GM10248 (cell line): ENCODE measurements around the gene TWNK.

Experiments used
- CTCF ChIA-PET: fragments of 300-600 bp; sonication (Branson Sonifier 250); formaldehyde crosslinking; extraction: SDS; loops from one replicate; lab custom pipeline; 2021; ENCODE audit warnings: antibody characterized with exemption; lab: Yijun Ruan, JAX
- POLR2A ChIA-PET: fragments of 350-650 bp; sonication (Branson Sonifier 250); formaldehyde crosslinking; extraction: SDS; loops from one replicate; lab custom pipeline; 2020; ENCODE audit warnings: antibody characterized with exemption; lab: Yijun Ruan, JAX
- DNase-seq: peaks from one replicate; pipeline ENCODE4 v3.0.0; 2012; ENCODE audit errors: extremely low spot score
- TF ChIP-seq, protein P1 (sequence below): IDR thresholded peaks from 2 replicates; pipeline ENCODE4 v1.5.1; 2012; ENCODE audit warnings: mild to moderate bottlenecking, low read depth; ENCODE audit errors: extremely low read depth, missing control alignments, control extremely low read depth

The TWNK gene

DNA sequence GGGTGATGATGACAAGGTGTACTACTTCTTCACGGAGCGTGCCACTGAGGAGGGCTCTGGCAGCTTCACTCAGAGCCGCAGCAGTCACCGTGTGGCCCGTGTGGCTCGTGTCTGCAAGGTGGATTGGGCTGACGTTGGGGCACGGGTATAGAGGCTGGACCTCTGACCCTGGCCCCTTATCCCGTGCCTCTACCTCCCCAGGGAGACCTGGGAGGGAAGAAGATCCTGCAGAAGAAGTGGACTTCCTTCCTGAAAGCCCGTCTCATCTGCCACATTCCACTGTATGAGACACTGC lies 8.5 kb upstream of the TWNK start:
- CTCF ChIA-PET, result interaction anchor here (2.4 kb wide), 1 partner anchor 21 kb away, joined by 6 read pairs; the partner anchor contains the start of gene LZTS2

DNA sequence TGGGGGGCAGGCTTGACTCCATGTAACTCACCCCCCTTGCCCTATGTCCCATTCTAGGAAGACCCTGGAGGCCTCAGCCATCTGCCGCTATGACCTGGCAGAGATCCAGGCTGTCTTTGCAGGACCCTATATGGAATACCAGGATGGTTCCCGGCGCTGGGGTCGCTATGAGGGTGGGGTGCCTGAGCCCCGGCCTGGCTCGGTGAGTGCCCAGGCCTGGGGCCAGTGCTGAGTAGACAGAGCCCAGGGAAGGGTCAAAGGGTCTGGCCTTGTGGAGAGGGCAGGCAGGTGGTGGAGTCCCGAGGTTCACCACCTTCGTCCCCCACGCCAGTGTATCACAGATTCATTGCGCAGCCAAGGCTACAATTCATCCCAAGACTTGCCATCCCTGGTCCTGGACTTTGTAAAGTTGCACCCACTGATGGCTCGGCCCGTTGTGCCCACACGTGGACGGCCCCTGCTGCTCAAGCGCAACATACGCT lies 7.5 kb upstream of the TWNK start:
- DNase-seq, result no peak
- ChIA-PET POLR2A (no interaction called here), CTCF (interaction anchor here (1.2 to 2.4 kb wide), 2 partner anchors 14 to 20 kb away, joined by 4 to 6 read pairs; partner anchors contain the start of gene LZTS2)
- TF ChIP-seq, protein P1, sequence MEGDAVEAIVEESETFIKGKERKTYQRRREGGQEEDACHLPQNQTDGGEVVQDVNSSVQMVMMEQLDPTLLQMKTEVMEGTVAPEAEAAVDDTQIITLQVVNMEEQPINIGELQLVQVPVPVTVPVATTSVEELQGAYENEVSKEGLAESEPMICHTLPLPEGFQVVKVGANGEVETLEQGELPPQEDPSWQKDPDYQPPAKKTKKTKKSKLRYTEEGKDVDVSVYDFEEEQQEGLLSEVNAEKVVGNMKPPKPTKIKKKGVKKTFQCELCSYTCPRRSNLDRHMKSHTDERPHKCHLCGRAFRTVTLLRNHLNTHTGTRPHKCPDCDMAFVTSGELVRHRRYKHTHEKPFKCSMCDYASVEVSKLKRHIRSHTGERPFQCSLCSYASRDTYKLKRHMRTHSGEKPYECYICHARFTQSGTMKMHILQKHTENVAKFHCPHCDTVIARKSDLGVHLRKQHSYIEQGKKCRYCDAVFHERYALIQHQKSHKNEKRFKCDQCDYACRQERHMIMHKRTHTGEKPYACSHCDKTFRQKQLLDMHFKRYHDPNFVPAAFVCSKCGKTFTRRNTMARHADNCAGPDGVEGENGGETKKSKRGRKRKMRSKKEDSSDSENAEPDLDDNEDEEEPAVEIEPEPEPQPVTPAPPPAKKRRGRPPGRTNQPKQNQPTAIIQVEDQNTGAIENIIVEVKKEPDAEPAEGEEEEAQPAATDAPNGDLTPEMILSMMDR, result no peak

More for the DNA sequence above, 8.5 kb upstream of the TWNK start:
- no peak for DNase-seq
- POLR2A ChIA-PET, result no interaction called here
- TF ChIP-seq, protein P1, result no peak

DNA sequence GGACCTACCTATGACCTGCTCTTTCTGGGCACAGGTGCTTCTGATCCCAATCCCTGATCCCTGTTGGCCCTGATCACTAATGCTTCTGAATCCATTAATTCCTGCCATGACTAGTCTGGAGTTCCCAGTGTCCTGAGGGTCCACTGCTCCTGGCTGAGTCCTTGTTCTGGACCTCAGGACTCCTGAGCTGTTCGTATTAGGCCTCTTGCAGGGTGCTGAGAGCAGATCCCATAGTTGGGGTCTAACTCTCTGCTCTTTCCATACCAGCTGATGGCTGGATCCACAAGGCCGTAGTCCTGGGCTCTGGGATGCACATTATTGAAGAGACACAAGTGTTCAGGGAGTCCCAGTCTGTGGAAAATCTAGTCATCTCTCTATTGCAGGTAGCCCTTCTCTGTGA lies 7.0 kb upstream of the TWNK start:
- POLR2A ChIA-PET, result no interaction called here
- CTCF ChIA-PET, result interaction anchor here (0.8 to 11.3 kb wide), 3 partner anchors 12 to 17 kb away, joined by 3 to 94 read pairs (median 4); partner anchors contain the start of gene LZTS2

DNA sequence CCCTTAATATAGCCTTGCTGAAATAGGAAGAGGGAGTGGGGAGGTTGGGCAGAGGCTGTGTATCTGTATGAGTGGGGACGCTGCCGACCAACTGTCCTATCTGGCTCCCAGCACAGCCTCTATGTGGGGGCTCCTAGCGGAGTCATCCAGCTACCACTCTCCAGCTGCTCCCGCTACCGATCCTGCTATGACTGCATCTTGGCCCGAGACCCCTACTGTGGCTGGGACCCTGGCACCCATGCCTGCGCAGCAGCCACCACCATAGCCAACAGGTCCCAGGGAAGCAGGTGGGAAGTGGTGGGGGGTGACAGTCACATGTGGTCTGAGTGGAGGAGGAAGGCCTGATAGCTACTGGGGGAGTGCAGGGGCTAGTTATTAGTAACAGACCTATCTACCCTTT lies 6.6 kb upstream of the TWNK start:
- TF ChIP-seq, protein P1, result no peak
- DNase-seq, result no peak
- CTCF ChIA-PET, result interaction anchor here (0.8 to 11.3 kb wide), 5 partner anchors 11 to 33 kb away, joined by 3 to 94 read pairs (median 4); partner anchors contain the start of gene LZTS2
- POLR2A ChIA-PET, result no interaction called here

More for the DNA sequence above, 7.0 kb upstream of the TWNK start:
- TF ChIP-seq, protein P1, result no peak
- DNase-seq, result no peak

DNA sequence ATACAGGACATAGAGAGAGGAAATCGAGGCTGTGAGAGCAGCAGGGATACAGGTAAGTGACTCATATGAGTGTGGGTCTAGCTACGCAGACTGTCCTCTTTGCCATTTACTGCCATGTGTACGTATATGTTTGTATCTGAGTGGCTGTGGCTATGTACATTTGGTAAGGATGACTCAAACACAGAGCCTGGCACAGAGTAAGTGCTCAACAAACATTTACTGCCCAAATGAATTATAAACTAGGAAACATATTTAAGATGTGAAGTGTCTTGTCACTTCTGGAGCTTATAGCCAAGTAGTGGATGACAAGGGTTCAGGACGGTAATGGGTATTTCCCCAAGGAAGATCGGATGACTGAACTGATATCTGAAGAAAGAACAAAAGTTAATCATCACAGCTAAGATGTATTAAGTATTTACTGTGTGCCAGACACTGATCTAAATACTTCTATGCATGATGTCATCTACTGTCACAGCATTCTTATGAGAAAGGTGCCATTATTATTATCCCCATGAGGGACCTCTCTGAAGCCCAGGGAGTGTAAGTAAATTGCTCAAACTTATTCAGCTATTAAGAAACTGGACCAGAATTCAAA lies 6.1 kb upstream of the TWNK start:
- TF ChIP-seq, protein P1, result no peak
- CTCF ChIA-PET, result interaction anchor here (0.8 to 11.3 kb wide), 5 partner anchors 10 to 33 kb away, joined by 3 to 94 read pairs (median 4); partner anchors contain the start of gene LZTS2
- no peak for DNase-seq
- POLR2A ChIA-PET, result interaction anchor here (0.7 kb wide), 1 partner anchor 595 kb away, joined by 4 read pairs; no protein-coding TSS in a partner anchor

DNA sequence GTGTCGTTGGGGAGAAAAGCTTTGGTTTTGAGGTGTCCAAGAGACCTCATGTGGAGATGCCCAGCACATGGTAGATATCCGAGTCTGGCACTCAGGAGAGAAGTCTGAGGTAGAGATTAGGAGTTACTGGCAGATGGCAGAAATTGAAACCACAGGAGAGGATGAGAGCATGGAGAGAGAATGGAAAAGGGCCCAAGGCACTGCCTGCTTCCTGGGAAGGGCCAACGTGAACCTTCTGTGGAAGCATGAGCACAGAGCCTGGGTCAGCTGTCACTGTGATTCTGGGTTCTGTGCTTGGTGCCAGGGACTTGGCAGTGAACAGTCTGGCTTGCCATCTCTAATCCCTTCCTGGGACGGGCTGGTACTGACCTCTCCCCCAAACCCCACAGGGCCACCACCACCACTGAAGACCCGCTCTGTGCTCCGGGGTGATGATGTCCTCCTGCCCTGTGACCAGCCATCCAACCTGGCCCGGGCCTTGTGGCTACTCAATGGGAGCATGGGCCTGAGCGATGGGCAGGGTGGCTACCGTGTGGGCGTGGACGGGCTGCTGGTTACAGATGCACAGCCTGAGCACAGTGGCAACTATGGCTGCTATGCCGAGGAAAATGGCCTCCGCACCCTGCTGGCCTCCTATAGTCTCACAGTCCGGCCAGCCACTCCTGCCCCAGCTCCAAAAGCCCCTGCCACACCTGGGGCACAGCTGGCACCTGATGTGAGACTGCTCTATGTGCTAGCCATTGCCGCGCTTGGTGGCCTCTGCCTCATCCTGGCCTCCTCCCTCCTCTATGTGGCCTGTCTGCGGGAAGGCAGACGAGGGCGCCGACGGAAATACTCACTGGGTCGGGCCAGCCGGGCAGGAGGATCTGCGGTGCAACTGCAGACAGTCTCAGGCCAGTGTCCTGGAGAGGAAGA lies 4.2 kb upstream of the TWNK start:
- TF ChIP-seq, protein P1, result no peak
- ChIA-PET CTCF (interaction anchor here (11.3 kb wide), 1 partner anchor 14 kb away, joined by 94 read pairs; the partner anchor contains the start of gene LZTS2), POLR2A (interaction anchor here (0.5 kb wide), 1 partner anchor 440 kb away, joined by 4 read pairs; no protein-coding TSS in a partner anchor)
- DNase-seq, result no peak
